GM21786 (cell line): ENCODE results near the gene SLC22A8.
"Not testable (repeated sequence)": the region's sequence is repeated elsewhere in the genome, so short reads cannot be mapped to it uniquely, and the experiment has no call there.

Source experiments
- ATAC-seq: cut with Tn5 transposase; IDR thresholded peaks from one replicate; pipeline ENCODE4 v1.9.1; 2021; ENCODE audit not compliant: unreplicated experiment

SLC22A8 gene, protein sequence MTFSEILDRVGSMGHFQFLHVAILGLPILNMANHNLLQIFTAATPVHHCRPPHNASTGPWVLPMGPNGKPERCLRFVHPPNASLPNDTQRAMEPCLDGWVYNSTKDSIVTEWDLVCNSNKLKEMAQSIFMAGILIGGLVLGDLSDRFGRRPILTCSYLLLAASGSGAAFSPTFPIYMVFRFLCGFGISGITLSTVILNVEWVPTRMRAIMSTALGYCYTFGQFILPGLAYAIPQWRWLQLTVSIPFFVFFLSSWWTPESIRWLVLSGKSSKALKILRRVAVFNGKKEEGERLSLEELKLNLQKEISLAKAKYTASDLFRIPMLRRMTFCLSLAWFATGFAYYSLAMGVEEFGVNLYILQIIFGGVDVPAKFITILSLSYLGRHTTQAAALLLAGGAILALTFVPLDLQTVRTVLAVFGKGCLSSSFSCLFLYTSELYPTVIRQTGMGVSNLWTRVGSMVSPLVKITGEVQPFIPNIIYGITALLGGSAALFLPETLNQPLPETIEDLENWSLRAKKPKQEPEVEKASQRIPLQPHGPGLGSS

DNA sequence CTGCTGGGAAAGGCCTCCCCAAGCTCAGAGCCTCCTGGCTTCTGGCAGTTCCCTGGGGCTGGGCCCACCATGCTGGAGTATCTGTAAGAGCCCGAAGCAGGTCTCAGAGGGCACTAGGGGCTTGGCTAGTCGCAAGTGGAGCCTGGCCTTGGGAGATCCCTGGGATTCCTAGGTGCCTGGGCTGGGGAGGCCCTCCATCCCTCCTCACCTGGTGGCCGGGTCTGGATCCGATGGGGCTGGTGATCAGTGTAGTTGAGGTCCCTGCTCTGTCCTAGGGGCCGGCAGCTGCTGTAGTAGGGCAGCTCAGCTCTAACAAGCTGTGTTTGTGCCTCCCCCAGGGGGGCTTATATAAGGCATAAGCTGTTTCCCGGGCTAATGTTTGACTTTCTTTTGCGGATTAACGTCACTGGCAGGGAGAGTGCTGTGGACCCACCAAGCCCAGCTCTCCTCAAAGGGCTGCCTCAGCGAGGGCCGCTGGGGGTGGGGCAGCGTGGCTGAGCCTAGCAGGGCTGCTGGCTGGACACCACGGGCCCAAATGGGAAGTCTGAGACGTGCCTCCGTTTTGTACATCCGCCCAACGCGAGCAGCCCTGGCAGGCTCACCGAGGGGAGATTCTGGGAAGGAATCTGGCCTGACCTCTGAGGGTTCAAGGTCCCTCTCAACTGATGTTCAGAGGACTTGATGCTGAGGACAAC lies at the start of gene SLC22A8:
TSS of gene SLC22A8 (minus strand) at position 321 of the 695 bp plus-strand sequence. CDS start 883 bp downstream, outside the sequence.
- no peak for ATAC-seq

DNA sequence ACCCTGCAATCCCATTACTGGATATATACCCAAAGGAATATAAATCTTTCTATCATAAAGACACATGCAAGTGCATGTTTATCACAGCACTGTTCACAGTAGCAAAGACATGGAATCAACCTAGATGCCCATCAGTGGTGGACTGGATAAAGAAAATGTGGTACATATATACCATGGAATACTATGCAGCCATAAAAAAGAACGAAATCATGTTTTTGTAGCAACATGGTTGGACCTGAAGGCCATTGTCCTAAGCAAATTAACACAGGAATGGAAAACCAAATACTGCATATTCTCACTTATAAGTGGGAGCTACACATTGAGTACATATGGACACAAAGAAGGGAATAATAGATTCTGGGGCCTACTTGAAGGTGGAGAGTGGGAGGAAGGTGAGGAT lies 30.6 kb upstream of the SLC22A8 start:
- not testable (repeated sequence) for ATAC-seq

DNA sequence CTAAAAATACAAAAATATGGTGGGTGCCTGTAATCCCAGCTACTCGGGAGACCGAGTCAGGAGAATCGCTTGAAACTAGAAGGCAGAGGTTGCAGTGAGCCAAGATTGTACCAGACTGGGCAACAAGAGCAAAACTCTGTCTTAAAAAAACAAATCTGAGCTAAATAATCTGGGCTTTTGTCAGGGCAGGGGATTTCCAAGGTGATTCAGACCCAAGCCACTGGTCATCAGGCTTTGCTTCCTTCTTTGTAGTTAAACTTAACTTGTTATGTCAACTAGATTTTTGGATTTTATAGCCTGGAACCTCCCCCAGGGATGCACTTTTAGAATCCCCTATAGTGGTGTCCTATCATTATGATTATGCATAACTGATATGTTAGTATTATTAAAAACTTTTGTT lies 27.0 kb upstream of the SLC22A8 start:
- ATAC-seq, result no peak

DNA sequence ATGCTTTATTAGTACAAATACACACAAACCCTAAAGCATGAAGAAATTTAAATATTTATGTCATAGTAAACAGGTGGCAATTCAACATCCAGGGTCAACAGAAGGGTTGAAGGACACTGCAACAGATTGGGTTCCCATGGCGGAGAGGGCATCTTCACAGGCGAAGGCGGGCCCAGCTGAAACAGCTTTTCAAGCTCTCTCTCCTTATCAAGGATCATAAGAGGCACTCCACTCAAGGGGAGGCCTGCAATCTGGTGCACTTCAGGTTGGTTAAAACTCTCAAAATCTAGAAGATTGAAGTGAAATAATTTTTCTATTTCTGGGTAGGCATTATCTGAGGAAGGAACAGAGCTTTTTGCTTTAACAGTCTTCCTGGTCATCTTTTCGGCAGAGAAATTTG lies 16.8 kb upstream of the SLC22A8 start:
- no peak for ATAC-seq

DNA sequence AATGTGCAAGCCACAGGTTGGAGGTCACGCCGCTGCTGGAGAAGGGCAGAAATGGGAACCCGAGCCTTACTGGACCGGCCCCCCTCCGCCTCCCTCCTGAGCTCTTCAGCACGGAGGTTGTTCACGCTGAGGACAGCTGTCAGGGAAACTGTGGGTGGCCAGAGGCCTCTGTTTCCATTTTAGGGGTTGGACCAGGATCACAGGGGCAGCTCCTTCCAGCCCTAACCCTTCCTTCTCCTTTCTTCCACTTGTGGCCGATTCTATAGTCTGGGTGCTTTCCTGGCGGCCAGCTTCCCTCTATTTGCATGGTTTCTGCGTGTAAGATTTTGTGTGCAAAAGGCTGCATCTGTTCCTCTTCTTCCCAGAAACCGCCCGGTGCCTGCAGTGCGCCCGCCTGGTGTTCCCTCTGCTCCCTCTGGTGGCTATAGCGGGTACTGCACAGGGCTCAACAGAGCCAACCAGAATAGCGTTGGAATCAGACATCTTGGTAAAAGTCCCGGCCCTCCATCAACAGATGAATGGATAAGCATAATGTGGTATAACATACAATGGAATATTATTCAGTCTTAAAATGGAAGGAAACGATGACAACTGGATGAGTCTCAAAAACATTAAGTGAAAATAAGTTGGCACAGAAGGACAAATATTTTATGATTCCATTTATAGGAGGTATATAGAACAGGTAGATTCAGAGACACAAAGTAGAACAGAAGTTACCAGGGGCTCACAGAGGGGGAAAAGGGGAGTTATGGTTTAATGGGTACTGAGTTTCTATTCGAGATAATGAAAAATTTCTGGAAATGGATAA lies 8.4 kb upstream of the SLC22A8 start:
- peak; percentile 62 for ATAC-seq

DNA sequence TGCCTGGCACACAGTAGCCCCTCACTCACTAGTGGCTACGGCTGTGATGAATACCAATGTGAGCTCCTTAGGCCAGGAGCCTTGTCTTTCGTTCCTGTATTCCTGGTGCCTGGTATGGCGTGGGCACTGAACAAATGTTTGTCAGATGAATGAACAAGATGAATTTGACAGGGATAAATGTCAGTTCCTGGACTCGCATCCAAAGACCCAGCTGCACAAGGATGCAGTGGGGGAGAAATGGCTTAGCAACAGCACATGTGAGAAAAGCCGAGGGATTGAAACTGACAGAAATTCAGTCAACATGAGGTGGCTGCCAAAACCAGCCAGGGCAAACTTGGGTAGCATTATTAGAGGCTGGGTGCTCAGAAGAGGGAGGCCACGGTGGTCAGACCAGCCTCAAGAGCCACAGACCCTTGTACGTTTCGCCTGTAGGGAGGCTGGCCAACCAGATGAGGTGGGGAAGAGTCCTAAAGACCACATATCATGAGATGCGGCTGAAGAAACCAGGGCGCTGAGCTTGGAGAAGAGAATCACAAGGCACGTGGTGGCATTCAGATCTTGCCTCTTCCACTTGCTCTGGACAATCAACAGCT lies 7.7 kb upstream of the SLC22A8 start:
- no peak for ATAC-seq

DNA sequence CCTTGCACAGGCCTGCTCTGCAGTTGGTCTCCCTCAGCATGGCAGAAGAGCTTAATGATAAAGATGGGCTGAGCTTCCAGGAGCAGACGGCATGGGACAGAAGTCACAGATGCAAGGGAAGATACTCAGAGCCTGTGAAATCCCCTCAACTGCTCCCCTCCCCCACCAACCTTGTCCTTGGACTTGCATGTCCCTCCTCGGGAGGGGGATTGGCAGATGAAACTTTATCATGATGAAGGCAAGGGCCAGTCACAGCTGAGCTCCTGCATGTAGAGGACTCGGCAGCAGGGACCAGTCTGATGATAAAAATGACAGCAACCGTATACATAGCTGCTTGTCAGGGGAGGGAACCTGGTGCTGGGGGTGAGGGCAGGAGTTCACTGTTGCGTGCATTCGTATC lies 6.8 kb upstream of the SLC22A8 start:
- ATAC-seq, result no peak

DNA sequence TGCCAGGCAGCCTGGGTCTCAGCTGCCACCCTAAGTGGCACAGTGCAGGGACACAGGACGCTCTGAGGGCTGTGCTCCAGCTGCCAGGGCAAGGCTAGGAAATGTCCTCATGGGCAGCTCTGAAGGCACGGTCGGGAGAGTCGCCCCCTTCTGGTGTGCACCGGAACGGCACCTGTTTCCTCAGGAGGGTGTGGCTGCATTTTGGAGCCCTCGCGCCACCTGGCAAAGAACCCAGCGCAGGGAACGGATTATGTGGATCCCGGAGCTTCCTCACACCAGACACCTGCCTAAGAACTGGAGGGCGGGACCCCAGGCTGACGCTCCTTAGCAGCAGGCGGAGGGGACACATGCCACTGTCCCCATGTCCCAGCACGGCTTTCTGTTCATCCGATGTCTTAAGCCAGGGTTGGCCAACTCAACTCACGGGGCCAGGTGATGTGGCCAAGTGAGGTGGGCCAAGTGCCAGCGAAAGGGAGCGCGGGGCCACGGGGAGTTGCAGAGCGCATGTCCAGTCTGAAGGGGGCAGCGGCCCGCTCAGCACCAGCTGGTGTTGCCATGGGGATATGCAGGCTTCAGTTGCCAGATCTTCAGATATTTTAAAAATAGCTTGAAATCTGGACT lies 5.1 kb upstream of the SLC22A8 start:
- no peak for ATAC-seq

DNA sequence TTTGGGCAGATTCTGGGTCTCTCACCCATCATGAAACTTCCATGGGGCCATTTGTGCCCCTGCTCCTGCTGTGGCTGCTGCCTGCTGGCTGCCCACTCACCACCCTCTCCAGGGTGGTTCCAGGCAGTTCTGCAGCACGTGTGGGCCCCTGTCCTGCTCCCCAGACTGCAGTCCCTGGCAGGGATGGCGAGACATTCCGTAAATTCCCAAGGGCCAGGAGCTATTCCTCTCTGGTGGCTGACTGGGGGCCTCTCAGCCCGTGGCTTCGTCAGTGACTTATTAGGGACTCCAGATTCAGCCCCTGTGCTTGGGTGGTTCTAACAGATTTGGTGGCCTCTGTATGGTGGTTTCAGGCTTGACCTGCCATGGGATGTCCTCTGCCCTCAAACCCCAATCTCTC lies 3.9 kb upstream of the SLC22A8 start:
- ATAC-seq, result no peak

DNA sequence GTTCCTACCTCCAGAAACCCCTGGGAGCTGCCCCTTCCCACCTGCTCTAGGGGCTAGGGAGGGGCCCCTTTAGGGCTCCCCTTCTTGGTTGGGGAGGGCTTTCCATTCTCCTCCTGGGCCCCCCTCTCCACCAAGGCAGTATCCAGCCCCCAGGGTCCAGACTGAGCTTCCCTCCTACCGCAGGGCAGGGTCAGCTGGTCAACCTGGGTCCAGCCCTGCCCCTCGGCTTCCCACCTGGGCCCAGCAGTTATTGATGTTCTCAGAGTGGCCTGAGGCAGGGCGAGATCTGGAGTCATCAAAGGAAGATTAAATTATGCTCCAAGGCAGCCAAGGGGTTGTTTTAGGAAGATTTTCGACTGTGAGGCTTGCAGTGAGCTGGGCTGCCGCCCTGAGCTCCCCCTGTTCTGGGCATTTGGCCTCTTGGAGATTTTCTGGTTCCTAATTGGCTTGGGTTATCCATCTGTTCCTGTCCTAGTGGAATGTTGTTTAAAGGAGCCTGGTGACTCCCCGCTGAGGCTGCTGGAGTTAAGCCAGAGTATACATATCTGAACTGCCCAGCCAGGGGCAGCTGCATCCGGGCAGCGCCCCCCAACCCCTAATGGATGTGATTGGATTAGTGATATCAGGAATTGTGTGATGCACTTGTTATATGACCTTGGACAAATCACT lies 1.8 kb upstream of the SLC22A8 start:
- ATAC-seq, result no peak

DNA sequence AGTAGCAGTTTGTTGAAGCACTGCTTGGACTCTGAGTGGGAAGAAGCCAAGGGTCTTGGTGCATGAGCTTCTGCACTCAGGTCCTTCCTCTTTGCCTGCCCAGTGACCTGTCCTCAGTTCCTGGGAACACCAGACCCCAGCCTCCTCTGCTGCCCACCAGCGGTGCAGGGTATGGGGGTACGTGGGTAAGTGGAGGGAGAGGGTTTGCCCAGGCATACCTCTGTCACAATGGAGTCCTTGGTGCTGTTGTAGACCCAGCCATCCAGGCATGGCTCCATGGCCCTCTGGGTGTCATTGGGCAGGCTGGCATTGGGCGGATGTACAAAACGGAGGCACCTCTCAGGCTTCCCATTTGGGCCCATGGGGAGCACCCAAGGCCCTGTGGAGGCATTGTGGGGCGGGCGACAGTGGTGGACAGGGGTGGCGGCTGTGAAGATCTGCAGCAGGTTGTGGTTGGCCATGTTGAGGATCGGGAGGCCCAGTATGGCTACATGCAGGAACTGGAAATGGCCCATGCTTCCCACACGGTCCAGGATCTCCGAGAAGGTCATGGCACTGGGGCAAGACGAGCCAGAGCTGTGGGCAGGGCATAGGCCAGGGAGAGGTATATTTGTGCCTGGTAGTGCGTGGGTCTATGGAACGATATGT lies 1.1 kb downstream of the SLC22A8 start:
- ATAC-seq, result no peak

DNA sequence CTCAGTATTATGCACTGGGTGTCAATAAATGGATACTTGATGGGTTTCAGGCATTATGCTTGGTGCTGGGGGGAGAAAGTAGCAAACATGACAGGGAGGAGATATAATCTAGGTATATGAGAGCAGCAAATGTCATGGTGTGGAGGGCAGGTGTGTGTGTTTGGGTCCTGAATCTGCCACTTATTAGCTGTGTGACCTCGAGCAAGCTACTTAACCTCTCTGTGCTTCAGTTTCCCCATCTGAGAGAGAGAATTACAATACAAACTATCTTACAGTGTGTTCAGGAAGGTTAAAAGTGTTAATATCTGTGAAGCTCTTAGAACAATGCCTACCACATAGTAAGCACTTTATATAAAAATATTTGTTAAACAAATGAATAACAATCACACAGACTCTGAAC lies 2.8 kb downstream of the SLC22A8 start:
- ATAC-seq, result no peak

DNA sequence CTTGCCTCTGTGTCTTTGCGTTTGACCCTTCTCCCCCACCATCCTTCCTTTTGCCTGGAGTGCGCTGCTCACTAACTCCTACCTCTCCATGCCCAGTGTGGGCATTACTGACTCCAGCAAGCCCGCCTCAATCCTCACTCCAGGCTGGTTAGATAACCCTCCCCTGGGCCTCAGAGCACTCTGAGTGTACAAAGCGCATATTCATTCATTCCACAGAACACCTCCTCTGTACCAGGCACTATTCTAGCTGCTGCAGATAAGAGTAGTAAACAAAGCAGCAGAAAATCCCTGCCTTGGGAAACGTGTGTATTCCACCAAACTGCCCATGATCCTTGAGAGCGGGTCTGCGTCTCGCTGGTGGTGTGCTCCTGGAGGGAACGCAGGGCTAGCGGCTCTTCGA lies 3.2 kb downstream of the SLC22A8 start:
- ATAC-seq, result no peak

DNA sequence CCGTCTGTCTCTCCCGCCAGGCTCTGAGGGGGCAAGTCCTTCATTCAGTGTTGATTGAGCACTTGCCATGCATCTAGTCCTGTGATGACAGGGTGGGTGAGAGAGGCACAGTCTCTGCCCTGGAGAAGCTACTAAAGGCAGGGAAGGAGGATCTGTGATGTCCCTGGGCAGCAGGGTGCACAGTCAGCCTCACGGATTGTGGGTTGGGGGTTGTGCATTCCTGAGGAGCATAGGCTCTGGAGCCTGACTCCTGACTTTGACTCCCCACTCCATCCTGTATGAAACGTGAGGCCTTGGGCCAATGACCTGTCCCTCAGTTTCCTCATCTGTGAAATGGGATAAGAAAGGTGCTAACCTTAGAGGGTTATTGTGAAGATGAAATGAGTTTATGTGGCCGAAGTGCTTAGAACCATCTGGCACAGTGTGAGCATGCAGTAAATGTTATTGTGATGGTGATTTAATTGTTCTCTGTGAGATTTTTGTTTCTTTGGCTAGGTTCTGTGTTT lies 4.7 kb downstream of the SLC22A8 start:
- ATAC-seq, result no peak

DNA sequence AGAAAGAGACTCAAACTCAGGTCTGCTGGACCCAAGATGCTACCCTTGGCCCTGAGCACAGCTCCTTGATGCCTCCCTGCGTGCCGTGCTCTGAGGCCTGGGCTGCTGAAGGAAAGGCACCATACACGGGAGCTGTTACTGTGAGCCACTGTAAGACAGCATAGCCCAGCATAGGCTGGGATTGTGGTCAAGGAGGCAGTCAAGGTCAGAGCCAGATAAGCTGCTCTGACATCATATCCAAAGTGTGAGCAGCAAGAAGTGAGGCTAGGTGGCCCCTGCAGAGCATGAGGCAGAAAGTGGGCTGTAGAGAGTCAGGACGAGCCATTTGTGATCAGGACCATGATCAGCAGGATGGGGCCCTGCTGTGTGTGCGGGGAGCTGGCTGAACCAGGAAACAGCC lies 7.7 kb downstream of the SLC22A8 start:
- no peak for ATAC-seq

DNA sequence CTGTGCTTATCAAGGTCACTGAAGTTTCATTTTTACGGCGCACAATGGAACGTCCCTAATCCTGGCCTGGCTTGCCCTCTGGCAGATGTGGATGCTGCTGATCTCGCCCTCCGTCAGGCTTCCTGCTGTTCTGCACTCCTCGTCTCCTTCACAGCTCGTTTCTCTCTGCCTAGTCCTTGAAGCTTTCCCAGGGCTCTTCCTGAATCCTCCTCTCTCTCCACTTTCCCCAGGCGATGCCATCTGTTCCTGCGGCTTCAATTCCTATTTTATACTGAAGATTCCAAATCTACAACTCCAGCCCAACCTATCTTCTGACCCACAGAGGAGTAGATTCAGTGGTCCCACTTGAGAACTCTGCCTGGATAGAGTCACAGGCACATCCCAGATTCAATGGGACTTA lies 14.2 kb downstream of the SLC22A8 start:
- ATAC-seq, result no peak

DNA sequence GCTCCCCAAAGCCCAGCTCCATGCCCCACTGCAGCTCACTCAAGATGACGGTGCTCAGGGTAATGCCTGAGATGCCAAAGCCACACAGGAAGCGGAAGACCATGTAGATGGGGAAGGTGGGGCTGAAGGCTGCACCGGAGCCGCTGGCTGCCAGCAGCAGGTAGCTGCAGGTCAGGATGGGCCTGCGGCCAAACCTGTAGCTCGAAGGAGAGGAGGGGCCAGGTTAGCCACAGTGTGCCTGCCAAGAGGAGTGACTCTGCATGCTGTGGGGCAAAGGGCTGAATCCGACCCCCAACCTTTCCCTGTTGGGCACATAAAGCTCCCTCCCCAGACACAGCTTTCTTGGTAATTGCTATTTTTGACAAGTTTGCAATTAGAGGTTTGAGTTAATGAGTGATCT lies 16.0 kb downstream of the SLC22A8 start:
- no peak for ATAC-seq

DNA sequence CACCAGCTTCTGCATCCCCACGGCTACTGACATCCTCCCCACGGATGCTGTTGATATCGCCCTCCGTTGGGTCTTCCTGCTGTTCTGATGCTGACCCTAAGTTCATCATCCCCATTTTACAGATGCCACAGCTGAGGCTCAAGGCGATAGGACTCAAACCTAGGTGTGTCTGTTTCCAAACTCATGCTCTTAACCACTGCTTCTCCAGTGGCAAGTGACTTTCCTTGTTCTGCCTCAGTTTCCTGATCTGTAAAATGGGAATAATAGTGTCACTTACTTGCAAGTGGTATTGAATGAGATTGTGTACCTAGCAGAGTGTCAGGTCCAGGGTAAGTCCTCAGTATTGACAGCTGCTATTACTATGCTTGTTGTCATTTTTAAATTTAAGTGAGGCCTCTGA lies 16.5 kb downstream of the SLC22A8 start:
- no peak for ATAC-seq

DNA sequence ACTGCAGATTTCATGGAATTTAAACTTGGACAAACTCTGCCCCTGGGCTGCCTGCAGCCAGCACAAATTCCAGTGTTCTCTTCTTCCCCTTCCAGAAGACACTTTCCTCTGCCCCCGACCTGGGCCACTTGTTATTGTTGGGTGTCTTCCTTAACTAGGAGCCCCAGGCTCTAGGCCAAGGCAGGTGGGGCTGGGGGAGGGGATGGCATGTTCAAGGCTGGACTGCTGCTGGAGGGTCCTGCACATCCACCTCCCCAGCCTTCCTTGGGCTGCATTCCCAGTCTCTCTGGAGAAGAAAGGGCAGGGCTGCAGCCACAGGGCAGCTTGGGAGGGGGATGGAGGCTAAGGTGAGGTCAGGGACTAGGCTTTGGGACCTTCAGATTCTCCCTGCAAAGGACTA lies 19.4 kb downstream of the SLC22A8 start:
- ATAC-seq, result no peak
